T-helper 17 cell (primary cell): ENCODE results near the gene WNT5B. TPM values are rescaled to one million over a fixed set of nuclear protein-coding genes. Genes with fewer than 3 reads are reported as not detected.

Experiments used
- ATAC-seq: fragments of 150-1000 bp; cut with Tn5 transposase; 2 replicates; pipeline ENCODE4 v1.10.0; 2021; ENCODE audit warnings: mild to moderate bottlenecking, moderate library complexity
- DNase-seq, 3 donors: peaks; one replicate each; pipeline versions ENCODE4 v3.0.0 to v3.0.0-alpha.2; 2020 to 2021
- H3K9me3 ChIP-seq: one replicate; pipeline ENCODE4 v1.7.0; 2013; ENCODE audit warnings: low read length, mild to moderate bottlenecking; ENCODE audit not compliant: control insufficient read depth, poor library complexity, severe bottlenecking
- H3K27ac Mint-ChIP-seq: one replicate; pipeline ENCODE4 v1.8.0; 2022; ENCODE audit warnings: mild to moderate bottlenecking, moderate library complexity, mixed read lengths
- H3K27me3 Mint-ChIP-seq: one replicate; pipeline ENCODE4 v1.8.0; 2022; ENCODE audit warnings: mixed read lengths
- H3K36me3 Mint-ChIP-seq: one replicate; pipeline ENCODE4 v1.8.0; 2022; ENCODE audit warnings: low read depth, mixed read lengths
- H3K4me1 Mint-ChIP-seq: one replicate; pipeline ENCODE4 v1.8.0; 2022; ENCODE audit warnings: mild to moderate bottlenecking, mixed read lengths
- H3K4me3 Mint-ChIP-seq: one replicate; pipeline ENCODE4 v1.8.0; 2022; ENCODE audit warnings: mild to moderate bottlenecking, moderate library complexity, mixed read lengths
- total RNA-seq, 4 donors: library from RNA in 2 of 4; stranded (reverse) in 2 of 4; gene quantifications; one replicate each; pipeline ENCODE4 v1.2.3 and lab custom pipeline; 2022 to 2026

The WNT5B gene
- total RNA-seq, 2 donors from 2014 or later: not detected

- Mint-ChIP-seq H3K27ac (no peak overlapping the region), H3K4me1 (peaks cover 5% of the 10 kb centered on the region), H3K36me3 (no peaks in the 10 kb centered on the region), H3K27me3 (no peaks in the 10 kb centered on the region), H3K4me3 (no peak overlapping the region)
- DNase-seq (no peak), ATAC-seq (no peak)
- no peaks in the 10 kb centered on the region for H3K9me3 ChIP-seq
Observed at GRCh38 chr12:1656902-1657301, 27.9 kb downstream of the WNT5B start.

- Mint-ChIP-seq H3K36me3 (no peaks in the 10 kb centered on the region), H3K4me1 (peaks cover 5% of the 10 kb centered on the region), H3K4me3 (no peak overlapping the region), H3K27ac (no peak overlapping the region), H3K27me3 (no peaks in the 10 kb centered on the region)
- no peaks in the 10 kb centered on the region for H3K9me3 ChIP-seq
- DNase-seq: no peak
- no peak for ATAC-seq
Observed at GRCh38 chr12:1657688-1658087, 28.7 kb downstream of the WNT5B start.

- peak; percentile 26 to 48 (median 32) for DNase-seq
- H3K27me3 Mint-ChIP-seq: no peaks in the 10 kb centered on the region
- no peaks in the 10 kb centered on the region for H3K36me3 Mint-ChIP-seq
- H3K9me3 ChIP-seq: no peaks in the 10 kb centered on the region
- H3K4me1 Mint-ChIP-seq: peaks cover 11% of the 10 kb centered on the region
- ATAC-seq: peak; percentile 58
- H3K4me3 Mint-ChIP-seq: peak overlapping the region; percentile 43
- peak overlapping the region; percentile 82 for H3K27ac Mint-ChIP-seq
Observed at GRCh38 chr12:1660304-1661187, 31.5 kb downstream of the WNT5B start.

- ATAC-seq (peak; percentile 91), DNase-seq (peak; percentile 73 to 83 (median 82))
- Mint-ChIP-seq H3K27me3 (no peaks in the 10 kb centered on the region), H3K27ac (peak overlapping the region; percentile 69), H3K36me3 (no peaks in the 10 kb centered on the region), H3K4me1 (peaks cover 15% of the 10 kb centered on the region), H3K4me3 (peak overlapping the region; percentile 87)
- no peaks in the 10 kb centered on the region for H3K9me3 ChIP-seq
Observed at GRCh38 chr12:1661553-1662335, 32.7 kb downstream of the WNT5B start.

- ATAC-seq (no peak), DNase-seq (peak in 2 of 3 donors; percentile 26 to 38)
- no peaks in the 10 kb centered on the region for H3K9me3 ChIP-seq
- H3K36me3 Mint-ChIP-seq: peaks cover 2% of the 10 kb centered on the region
- H3K4me1 Mint-ChIP-seq: peaks cover 23% of the 10 kb centered on the region
- peak overlapping the region; percentile 71 for H3K4me3 Mint-ChIP-seq
- no peak overlapping the region for H3K27ac Mint-ChIP-seq
- no peaks in the 10 kb centered on the region for H3K27me3 Mint-ChIP-seq
Observed at GRCh38 chr12:1662761-1663439, 33.9 kb downstream of the WNT5B start.

- H3K9me3 ChIP-seq: no peaks in the 10 kb centered on the region
- ATAC-seq: no peak
- DNase-seq: no peak
- peak overlapping the region; percentile 74 for H3K4me3 Mint-ChIP-seq
- H3K36me3 Mint-ChIP-seq: peaks cover 5% of the 10 kb centered on the region
- H3K27me3 Mint-ChIP-seq: no peaks in the 10 kb centered on the region
- H3K27ac Mint-ChIP-seq: peak overlapping the region; percentile 1
- H3K4me1 Mint-ChIP-seq: peaks cover 28% of the 10 kb centered on the region
Observed at GRCh38 chr12:1663440-1664132, 34.6 kb downstream of the WNT5B start.

- no peaks in the 10 kb centered on the region for H3K9me3 ChIP-seq
- Mint-ChIP-seq H3K27ac (peak overlapping the region; percentile 62), H3K27me3 (no peaks in the 10 kb centered on the region), H3K4me3 (no peak overlapping the region), H3K4me1 (peaks cover 30% of the 10 kb centered on the region), H3K36me3 (peaks cover 5% of the 10 kb centered on the region)
- DNase-seq (no peak), ATAC-seq (no peak)
Observed at GRCh38 chr12:1665366-1665765, 36.3 kb downstream of the WNT5B start.

GRCh38 chr12:1666215-1666614, 37.2 kb downstream of the WNT5B start:
- peak overlapping the region; percentile 81 for H3K27ac Mint-ChIP-seq

GRCh38 chr12:1666685-1667162, 37.7 kb downstream of the WNT5B start:
- H3K27me3 Mint-ChIP-seq: no peaks in the 10 kb centered on the region
- DNase-seq (no peak), ATAC-seq (no peak)
- H3K9me3 ChIP-seq: no peaks in the 10 kb centered on the region
- H3K36me3 Mint-ChIP-seq: peaks cover 5% of the 10 kb centered on the region
- H3K27ac Mint-ChIP-seq: peak overlapping the region; percentile 81
- peak overlapping the region; percentile 46 for H3K4me3 Mint-ChIP-seq
- H3K4me1 Mint-ChIP-seq: peaks cover 26% of the 10 kb centered on the region

More at GRCh38 chr12:1666215-1666614, 37.2 kb downstream of the WNT5B start:
- Mint-ChIP-seq H3K27me3 (no peaks in the 10 kb centered on the region), H3K4me3 (no peak overlapping the region), H3K4me1 (peaks cover 26% of the 10 kb centered on the region), H3K36me3 (peaks cover 5% of the 10 kb centered on the region)
- no peak for DNase-seq
- no peaks in the 10 kb centered on the region for H3K9me3 ChIP-seq
- ATAC-seq: no peak

GRCh38 chr12:1668833-1669543, 40.0 kb downstream of the WNT5B start:
- ATAC-seq: peak; percentile 23
- H3K9me3 ChIP-seq: no peaks in the 10 kb centered on the region
- no peak for DNase-seq
- no peaks in the 10 kb centered on the region for H3K27me3 Mint-ChIP-seq
- H3K27ac Mint-ChIP-seq: peak overlapping the region; percentile 90
- peaks cover 5% of the 10 kb centered on the region for H3K36me3 Mint-ChIP-seq
- peak overlapping the region; percentile 62 for H3K4me3 Mint-ChIP-seq
- H3K4me1 Mint-ChIP-seq: peaks cover 28% of the 10 kb centered on the region

- H3K4me1 Mint-ChIP-seq: peaks cover 23% of the 10 kb centered on the region
- peaks cover 5% of the 10 kb centered on the region for H3K36me3 Mint-ChIP-seq
- H3K27me3 Mint-ChIP-seq: no peaks in the 10 kb centered on the region
- H3K4me3 Mint-ChIP-seq: no peak overlapping the region
- DNase-seq (no peak), ATAC-seq (no peak)
- H3K27ac Mint-ChIP-seq: no peak overlapping the region
- H3K9me3 ChIP-seq: no peaks in the 10 kb centered on the region
Observed at GRCh38 chr12:1670358-1671268, 41.6 kb downstream of the WNT5B start.
